IMR-90 (cell line): Measurements from ENCODE around the gene ATXN1. TPM values are rescaled to one million over a fixed set of nuclear protein-coding genes. Genes with fewer than 3 reads are reported as not detected.

Experiments
- ATAC-seq: fragments of 200-7000 bp; cut with Tn5 transposase; 2 replicates; pipeline ENCODE4 v1.9.1; 2020; ENCODE audit warnings: low read depth, mild to moderate bottlenecking, moderate library complexity
- BruUV-seq: library from RNA; stranded (reverse); fragments of 400-500 nt; replicated peaks from 2 replicates; lab custom pipeline; 2021; lab: Mats Ljungman, UMichigan
- CTCF ChIA-PET: fragments of 300-600 bp; formaldehyde crosslinking; extraction: SDS; loops from one replicate; lab custom pipeline; 2021; ENCODE audit warnings: antibody characterized with exemption; lab: Yijun Ruan, JAX
- POLR2A ChIA-PET: fragments of 300-600 bp; sonication (Branson Sonifier 250); formaldehyde crosslinking; loops from one replicate; lab custom pipeline; 2022; ENCODE audit warnings: antibody characterized with exemption; ENCODE audit not compliant: unreplicated experiment; lab: Charles Lee
- DNase-seq: peaks from one replicate; pipeline ENCODE4 v3.0.0; 2013
- H2AFZ ChIP-seq: replicated peaks from 2 replicates; pipeline ENCODE3; 2013; ENCODE audit warnings: low read length, mild to moderate bottlenecking; ENCODE audit not compliant: poor library complexity
- H2AK5ac ChIP-seq: 2 replicates; pipeline ENCODE4 v1.6.1; 2013; ENCODE audit warnings: low read depth, low read length, inconsistent platforms
- H2AK9ac ChIP-seq: replicated peaks from 2 replicates; pipeline ENCODE3; 2013; ENCODE audit warnings: mild to moderate bottlenecking, low read depth, low read length, moderate library complexity; ENCODE audit not compliant: poor library complexity
- H2BK120ac ChIP-seq: 2 replicates; pipeline ENCODE4 v1.6.1; 2013; ENCODE audit warnings: low read depth, low read length, inconsistent platforms
- H2BK15ac ChIP-seq: 3 replicates; pipeline ENCODE4 v1.6.1; 2013; ENCODE audit warnings: low read depth, low read length, inconsistent platforms
- H2BK20ac ChIP-seq: 2 replicates; pipeline ENCODE4 v1.6.1; 2013; ENCODE audit warnings: low read depth, mild to moderate bottlenecking, inconsistent platforms, low read length, moderate library complexity
- H2BK5ac ChIP-seq: 2 replicates; pipeline ENCODE4 v1.6.1; 2013; ENCODE audit warnings: mild to moderate bottlenecking, low read depth, low read length, inconsistent platforms; ENCODE audit not compliant: poor library complexity, severe bottlenecking
- H3K14ac ChIP-seq: replicated peaks from 2 replicates; pipeline ENCODE4 v1.6.1; 2013; ENCODE audit warnings: low read depth, low read length, inconsistent platforms
- H3K18ac ChIP-seq: 2 replicates; pipeline ENCODE4 v1.6.1; 2013; ENCODE audit warnings: low read depth, low read length, control low read depth
- H3K23ac ChIP-seq: 2 replicates; pipeline ENCODE4 v1.6.1; 2013; ENCODE audit warnings: low read depth, low read length, inconsistent platforms
- H3K27ac ChIP-seq: 2 replicates; pipeline ENCODE4 v1.5.1; 2013; ENCODE audit warnings: mild to moderate bottlenecking, control low read depth, low read length; ENCODE audit not compliant: insufficient read depth
- H3K27me3 ChIP-seq: 2 replicates; pipeline ENCODE4 v1.6.1; 2013; ENCODE audit warnings: low read length; ENCODE audit not compliant: control insufficient read depth, insufficient read depth
- H3K36me3 ChIP-seq: 2 replicates; pipeline ENCODE4 v1.6.1; 2013; ENCODE audit warnings: low read length, mixed read lengths; ENCODE audit not compliant: control insufficient read depth, insufficient read depth
- H3K4ac ChIP-seq: 2 replicates; pipeline ENCODE4 v1.6.1; 2013; ENCODE audit warnings: low read depth, low read length, inconsistent platforms
- H3K4me1 ChIP-seq: 2 replicates; pipeline ENCODE4 v1.6.1; 2013; ENCODE audit warnings: low read length, mixed read lengths; ENCODE audit not compliant: control insufficient read depth, insufficient read depth
- H3K4me2 ChIP-seq: 2 replicates; pipeline ENCODE4 v1.6.1; 2013; ENCODE audit warnings: low read depth, mild to moderate bottlenecking, control low read depth, low read length, moderate library complexity
- H3K4me3 ChIP-seq: 2 replicates; pipeline ENCODE4 v1.5.1; 2013; ENCODE audit warnings: low read depth, mild to moderate bottlenecking, control low read depth, low read length, moderate library complexity; ENCODE audit not compliant: insufficient read depth
- H3K56ac ChIP-seq: 2 replicates; pipeline ENCODE4 v1.6.1; 2013; ENCODE audit warnings: low read length, inconsistent platforms; ENCODE audit not compliant: insufficient read depth; ENCODE audit errors: extremely low read depth
- H3K79me1 ChIP-seq, 2 experiments: 2 replicates each; pipeline ENCODE4 v1.6.1; 2013; ENCODE audit warnings: low read length in 2 of 2, inconsistent platforms in 1 of 2, low read depth in 1 of 2
- H3K9ac ChIP-seq: 2 replicates; pipeline ENCODE4 v1.6.1; 2013; ENCODE audit warnings: low read depth, low read length, control low read depth
- H3K9me1 ChIP-seq: 2 replicates; pipeline ENCODE4 v1.6.1; 2013; ENCODE audit warnings: low read length, inconsistent platforms; ENCODE audit not compliant: insufficient read depth
- H3K9me3 ChIP-seq: 2 replicates; pipeline ENCODE4 v1.6.1; 2013; ENCODE audit warnings: low read length; ENCODE audit not compliant: control insufficient read depth, insufficient read depth
- H4K20me1 ChIP-seq: 2 replicates; pipeline ENCODE4 v1.6.1; 2013; ENCODE audit warnings: low read length, inconsistent platforms; ENCODE audit not compliant: insufficient read depth
- H4K5ac ChIP-seq: 2 replicates; pipeline ENCODE4 v1.6.1; 2013; ENCODE audit warnings: mild to moderate bottlenecking, low read depth, low read length, control low read depth
- H4K8ac ChIP-seq, 2 experiments: 2 replicates each; pipeline ENCODE4 v1.6.1; 2013; ENCODE audit warnings: low read depth in 2 of 2, low read length in 2 of 2, control low read depth in 1 of 2, inconsistent platforms in 1 of 2
- H4K91ac ChIP-seq: 2 replicates; pipeline ENCODE4 v1.6.1; 2013; ENCODE audit warnings: low read depth, low read length, inconsistent platforms; ENCODE audit not compliant: insufficient read depth
- BHLHE40 ChIP-seq: fragments of 150-350 bp; IDR thresholded peaks from 2 replicates; pipeline ENCODE4 v1.6.1; 2016; ENCODE audit warnings: mild to moderate bottlenecking, low read depth, low read length
- CHD1 ChIP-seq: IDR thresholded peaks from 2 replicates; pipeline ENCODE4 v1.6.1; 2012; ENCODE audit warnings: low read depth, low read length, improper control_type of control experiment
- FOS ChIP-seq: fragments of 150-350 bp; IDR thresholded peaks from 2 replicates; pipeline ENCODE4 v1.6.1; 2016; ENCODE audit warnings: low read depth, low read length
- MAFK ChIP-seq: IDR thresholded peaks from 2 replicates; pipeline ENCODE4 v1.6.1; 2012; ENCODE audit warnings: low read depth, low read length, improper control_type of control experiment
- MAZ ChIP-seq: IDR thresholded peaks from 2 replicates; pipeline ENCODE4 v1.6.1; 2012; ENCODE audit warnings: low read depth, mild to moderate bottlenecking, low read length, improper control_type of control experiment, moderate library complexity, borderline replicate concordance
- MXI1 ChIP-seq: IDR thresholded peaks from 2 replicates; pipeline ENCODE4 v1.6.1; 2012; ENCODE audit warnings: low read depth, mild to moderate bottlenecking, low read length, moderate library complexity, borderline replicate concordance
- NFE2L2 ChIP-seq: fragments of 150-350 bp; IDR thresholded peaks from 2 replicates; pipeline ENCODE4 v1.6.1; 2016; ENCODE audit warnings: low read depth, mild to moderate bottlenecking, low read length
- POLR2A ChIP-seq: IDR thresholded peaks from 2 replicates; pipeline ENCODE4 v1.6.1; 2012; ENCODE audit warnings: mild to moderate bottlenecking, low read depth, low read length
- RCOR1 ChIP-seq: IDR thresholded peaks from 2 replicates; pipeline ENCODE4 v1.6.1; 2012; ENCODE audit warnings: mild to moderate bottlenecking, low read length, improper control_type of control experiment; ENCODE audit not compliant: insufficient replicate concordance
- RFX5 ChIP-seq: IDR thresholded peaks from 2 replicates; pipeline ENCODE4 v1.8.0; 2012; ENCODE audit warnings: low read depth, mild to moderate bottlenecking, low read length, moderate library complexity
- SMC3 ChIP-seq: fragments of 150-350 bp; IDR thresholded peaks from 2 replicates; pipeline ENCODE4 v1.6.1; 2016; ENCODE audit warnings: low read depth, mild to moderate bottlenecking, antibody characterized with exemption, low read length, moderate library complexity
- WGBS, 2 experiments: methylation state at CpG; one replicate each; pipeline versions ENCODE4 v1.1.5 to v1.1.7; 2013; ENCODE audit warnings: missing lambda C conversion rate in 2 of 2; ENCODE audit not compliant: insufficient read length in 1 of 2; ENCODE audit errors: extremely low coverage in 2 of 2; 5-methylcytosine and 5-hydroxymethylcytosine counted together
- dilution Hi-C: fragments of 300-500 bp; cut with HindIII; formaldehyde crosslinking; loops from one replicate; pipeline ENCODE4 v1.14.3; 2018; ENCODE audit warnings: low sequenced_read_pairs; ENCODE audit not compliant: unreplicated experiment
- in situ Hi-C: fragments of 300-500 bp; cut with MboI; formaldehyde crosslinking; loops from 3 replicates; pipeline ENCODE4 v1.14.3; 2019; ENCODE audit warnings: low sequenced_read_pairs, inconsistent platforms, mixed read lengths
- intact Hi-C: fragments of 100-400 bp; cut with micrococcal nuclease; formaldehyde crosslinking; loops from 2 replicates; pipeline ENCODE4 v1.10.0; 2022
- polyA plus RNA-seq, 3 experiments: library from polyadenylated mRNA; depleted of rRNA; stranded (reverse); fragments of >200 nt; gene quantifications; 2 replicates each; pipeline ENCODE4 v1.2.3, GENCODE V29; 2012; ENCODE audit warnings: low replicate concordance in 1 of 3
- total RNA-seq: library from RNA; depleted of rRNA; stranded (reverse); fragments of >200 nt; gene quantifications from 2 replicates; pipeline ENCODE4 v1.2.3, GENCODE V29; 2012
- TF ChIP-seq, protein P1 (sequence below): fragments of 150-350 bp; IDR thresholded peaks from 2 replicates; pipeline ENCODE4 v1.6.1; 2017; ENCODE audit warnings: mild to moderate bottlenecking, antibody characterized with exemption, low read length, low read depth
- TF ChIP-seq, protein P2 (sequence below): fragments of 150-350 bp; IDR thresholded peaks from 2 replicates; pipeline ENCODE4 v1.6.1; 2016; ENCODE audit warnings: low read depth, mild to moderate bottlenecking, low read length, moderate library complexity, borderline replicate concordance

Gene ATXN1
- total and polyA plus RNA-seq, 2 of the 4 experiments (the other 2 are of a cell fraction), result 7.3 to 11.1 TPM

DNA sequence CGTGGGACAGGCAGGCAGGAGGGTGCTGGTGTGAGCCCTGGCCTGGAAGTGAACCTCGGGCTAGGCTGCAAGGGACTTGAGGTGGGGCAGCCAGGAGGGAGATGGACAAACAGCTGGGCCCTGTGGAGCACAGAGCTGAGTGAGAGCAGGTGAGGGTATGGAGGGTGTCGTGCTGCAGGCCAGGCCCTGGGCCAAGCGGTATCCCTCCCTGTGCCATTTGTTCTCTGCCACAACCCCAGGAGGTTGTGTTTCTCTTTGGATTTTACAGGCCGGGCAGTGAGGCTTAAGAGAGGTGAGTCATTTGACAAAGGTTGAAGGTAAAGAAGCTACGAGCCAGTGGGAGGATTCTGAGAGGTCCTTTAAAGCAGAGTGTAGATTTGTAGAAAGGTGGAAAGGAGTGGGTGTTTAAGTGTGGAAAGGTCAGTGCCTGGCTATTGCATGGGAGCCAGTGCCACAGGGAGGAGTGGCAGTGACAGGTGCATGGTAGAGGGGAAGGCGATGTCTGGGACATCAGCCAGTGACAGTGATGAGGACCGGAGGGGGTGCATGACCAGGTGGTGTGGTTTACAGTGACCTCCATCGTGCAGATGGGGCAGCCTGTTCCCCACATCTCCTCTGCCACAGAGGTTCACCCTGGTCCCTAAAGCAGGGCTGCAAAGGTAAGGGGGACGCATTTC, 483.1 kb downstream of the ATXN1 start:
- Histone ChIP-seq H2AFZ (peak overlapping the region; percentile 68), H2BK20ac (peak overlapping the region; percentile 83), H2AK5ac (peak overlapping the region; percentile 89), H2BK15ac (peak overlapping the region; percentile 1; the same call in 1 of the 3 replicates), H3K4me2 (no peak overlapping the region), H3K9me3 (no peaks in the 10 kb centered on the region), H3K4ac (peak overlapping the region; percentile 90), H3K23ac (0 out of 2 replicates have a peak overlapping the region, but pooled peaks have one; percentile 28), H4K91ac (peak overlapping the region; percentile 54), H2BK120ac (peak overlapping the region; percentile 84), H3K56ac (no peak overlapping the region), H4K5ac (no peak overlapping the region), H2AK9ac (peak overlapping the region; percentile 70), H3K27me3 (no peaks in the 10 kb centered on the region), H4K20me1 (no peaks in the 10 kb centered on the region), H3K9ac (no peak overlapping the region), H3K4me1 (peaks cover 14% of the 10 kb centered on the region), H2BK5ac (peak overlapping the region; percentile 9), H3K4me3 (no peak overlapping the region), H3K36me3 (no peaks in the 10 kb centered on the region), H3K18ac (no peak overlapping the region), H3K14ac (peak overlapping the region; percentile 74), H4K8ac (peak overlapping the region in 1 of 2 experiments; percentile 57; a peak in 1 of 4 replicates), H3K9me1 (peaks cover 20% of the 10 kb centered on the region), H3K27ac (no peak overlapping the region), H3K79me1 (peaks cover 0 to 3% of the 10 kb centered on the region in 2 experiments; a peak in 1 of 4 replicates)
- POLR2A ChIA-PET, result no interaction called here
- no TSS peak for BruUV-seq
- TF ChIP-seq RCOR1 (no peak), POLR2A (no peak), BHLHE40 (no peak), CHD1 (no peak), MXI1 (no peak), NFE2L2 (no peak), MAZ (no peak), FOS (no peak), MAFK (no peak), SMC3 (no peak), RFX5 (no peak)
- TF ChIP-seq, protein P1, sequence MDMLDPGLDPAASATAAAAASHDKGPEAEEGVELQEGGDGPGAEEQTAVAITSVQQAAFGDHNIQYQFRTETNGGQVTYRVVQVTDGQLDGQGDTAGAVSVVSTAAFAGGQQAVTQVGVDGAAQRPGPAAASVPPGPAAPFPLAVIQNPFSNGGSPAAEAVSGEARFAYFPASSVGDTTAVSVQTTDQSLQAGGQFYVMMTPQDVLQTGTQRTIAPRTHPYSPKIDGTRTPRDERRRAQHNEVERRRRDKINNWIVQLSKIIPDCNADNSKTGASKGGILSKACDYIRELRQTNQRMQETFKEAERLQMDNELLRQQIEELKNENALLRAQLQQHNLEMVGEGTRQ, result no peak
- TF ChIP-seq, protein P2, sequence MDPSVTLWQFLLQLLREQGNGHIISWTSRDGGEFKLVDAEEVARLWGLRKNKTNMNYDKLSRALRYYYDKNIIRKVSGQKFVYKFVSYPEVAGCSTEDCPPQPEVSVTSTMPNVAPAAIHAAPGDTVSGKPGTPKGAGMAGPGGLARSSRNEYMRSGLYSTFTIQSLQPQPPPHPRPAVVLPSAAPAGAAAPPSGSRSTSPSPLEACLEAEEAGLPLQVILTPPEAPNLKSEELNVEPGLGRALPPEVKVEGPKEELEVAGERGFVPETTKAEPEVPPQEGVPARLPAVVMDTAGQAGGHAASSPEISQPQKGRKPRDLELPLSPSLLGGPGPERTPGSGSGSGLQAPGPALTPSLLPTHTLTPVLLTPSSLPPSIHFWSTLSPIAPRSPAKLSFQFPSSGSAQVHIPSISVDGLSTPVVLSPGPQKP, result no peak
- DNase-seq (peak; percentile 21), ATAC-seq (peak; percentile 4)
- CTCF ChIA-PET, result interaction anchor here (0.7 to 0.9 kb wide), 4 partner anchors 9 to 587 kb away, joined by 3 to 4 read pairs (median 3); no protein-coding TSS in a partner anchor
- dilution Hi-C loops, result no loop called here
- in situ Hi-C loops, result no loop called here
- intact Hi-C loops, result no loop called here
- 66% methylated on average over 5 of the region's 10 CpGs; no CpG with 5 or more reads in 1 of the 2 experiments for WGBS, 2 experiments
